H1 (cell line): ENCODE data around the gene PHTF1. TPM values are rescaled to one million over a fixed set of nuclear protein-coding genes. Genes with fewer than 3 reads are reported as not detected.

ENCODE experiments used
- CTCF ChIA-PET: fragments of 300-600 bp; sonication (Branson Sonifier 250); formaldehyde crosslinking; loops from one replicate; lab custom pipeline; 2021; ENCODE audit not compliant: partially characterized antibody; lab: Charles Lee
- POLR2A ChIA-PET: fragments of 300-600 bp; sonication (Branson Sonifier 250); formaldehyde crosslinking; loops from one replicate; lab custom pipeline; 2021; ENCODE audit warnings: inconsistent platforms; ENCODE audit not compliant: partially characterized antibody; lab: Charles Lee
- DNase-seq, 2 experiments: peaks; one replicate each; pipeline versions ENCODE4 v3.0.0 to v3.0.0-alpha.2; 2010 to 2022; ENCODE audit warnings: low spot score in 2 of 2, low read depth in 1 of 2, mixed read lengths in 1 of 2
- FAIRE-seq: peaks from 2 replicates; lab custom pipeline; 2011; peaks lifted over from hg19 to GRCh38; lab: Jason Lieb, UNC
- H2AFZ ChIP-seq: 2 replicates; pipeline ENCODE4 v1.8.1; 2012; ENCODE audit warnings: low read length, inconsistent platforms
- H2AK5ac ChIP-seq: 2 replicates; pipeline ENCODE4 v1.6.1; 2013; ENCODE audit warnings: low read depth, low read length
- H2BK120ac ChIP-seq: replicated peaks from 2 replicates; pipeline ENCODE3; 2013; ENCODE audit warnings: low read depth, low read length, inconsistent platforms
- H2BK12ac ChIP-seq: 2 replicates; pipeline ENCODE4 v1.6.1; 2013; ENCODE audit warnings: low read depth, low read length
- H2BK15ac ChIP-seq: 2 replicates; pipeline ENCODE4 v1.6.1; 2013; ENCODE audit warnings: low read length
- H2BK20ac ChIP-seq: 2 replicates; pipeline ENCODE4 v1.6.1; 2013; ENCODE audit warnings: low read length
- H2BK5ac ChIP-seq: 2 replicates; pipeline ENCODE4 v1.6.1; 2013; ENCODE audit warnings: low read depth, low read length
- H3K14ac ChIP-seq: 2 replicates; pipeline ENCODE4 v1.6.1; 2013; ENCODE audit warnings: inconsistent platforms; ENCODE audit not compliant: insufficient read length
- H3K18ac ChIP-seq: 2 replicates; pipeline ENCODE4 v1.6.1; 2013; ENCODE audit warnings: low read length; ENCODE audit errors: extremely low read depth
- H3K23ac ChIP-seq: 2 replicates; pipeline ENCODE4 v1.6.1; 2013; ENCODE audit warnings: inconsistent platforms; ENCODE audit not compliant: insufficient read length
- H3K23me2 ChIP-seq: 2 replicates; pipeline ENCODE4 v1.6.1; 2013; ENCODE audit warnings: low read depth, low read length
- H3K27ac ChIP-seq: 2 replicates; pipeline ENCODE4 v1.6.1; 2011; ENCODE audit warnings: low read depth, low read length, inconsistent platforms
- H3K27me3 ChIP-seq, 4 experiments: replicated peaks in 1 of 4; 1 replicate in 1 of 4; 2 replicates in 3 of 4; pipeline versions ENCODE4 v1.6.1 to v1.8.1; 2011 to 2013; ENCODE audit warnings: low read length in 3 of 4, mild to moderate bottlenecking in 3 of 4, inconsistent platforms in 2 of 4, mixed read lengths in 2 of 4, moderate library complexity in 1 of 4; ENCODE audit not compliant: control insufficient read depth in 3 of 4, insufficient read depth in 3 of 4; ENCODE audit errors: extremely low read depth in 1 of 4
- H3K36me3 ChIP-seq, 4 experiments: 2 replicates each; pipeline versions ENCODE4 v1.6.1 to v1.8.1; 2011 to 2013; ENCODE audit warnings: mild to moderate bottlenecking in 4 of 4, low read length in 3 of 4, moderate library complexity in 2 of 4, control low read depth in 1 of 4, inconsistent platforms in 1 of 4; ENCODE audit not compliant: insufficient read depth in 4 of 4, control insufficient read depth in 2 of 4
- H3K4ac ChIP-seq: replicated peaks from 2 replicates; pipeline ENCODE3; 2013; ENCODE audit warnings: low read length, low read depth, mixed read lengths, inconsistent platforms; ENCODE audit not compliant: insufficient read length
- H3K4me1 ChIP-seq, 4 experiments: replicated peaks in 1 of 4; 1 replicate in 1 of 4; 2 replicates in 3 of 4; pipeline versions ENCODE4 v1.6.1 to v1.8.1; 2011 to 2013; ENCODE audit warnings: low read length in 3 of 4, inconsistent platforms in 2 of 4, mixed read lengths in 1 of 4; ENCODE audit not compliant: insufficient read depth in 4 of 4, control insufficient read depth in 3 of 4
- H3K4me2 ChIP-seq, 2 experiments: 2 replicates each; pipeline versions ENCODE4 v1.6.1 to v1.8.1; 2011 to 2013; ENCODE audit warnings: low read depth in 2 of 2, low read length in 2 of 2, control low read depth in 1 of 2, inconsistent platforms in 1 of 2, mild to moderate bottlenecking in 1 of 2; ENCODE audit not compliant: insufficient read depth in 1 of 2
- H3K4me3 ChIP-seq, 4 experiments: fragments of 200-600, 300-600 bp in 1 of 4; sonication (generic), shearing (Covaris generic), sonication (Bioruptor Twin) in 1 of 4; 2 replicates each; pipeline versions ENCODE4 v1.5.1 to v1.8.1; 2011 to 2016; ENCODE audit warnings: low read length in 4 of 4, low read depth in 3 of 4, control low read depth in 2 of 4, inconsistent platforms in 2 of 4, mild to moderate bottlenecking in 2 of 4, mixed read lengths in 1 of 4, moderate library complexity in 1 of 4; ENCODE audit not compliant: insufficient read depth in 2 of 4; ENCODE audit errors: extremely low read depth in 1 of 4
- H3K56ac ChIP-seq: replicated peaks from 2 replicates; pipeline ENCODE3; 2013; ENCODE audit warnings: low read depth, mild to moderate bottlenecking, mixed read lengths, low read length, inconsistent platforms; ENCODE audit not compliant: insufficient read length
- H3K79me1 ChIP-seq: 2 replicates; pipeline ENCODE4 v1.6.1; 2013; ENCODE audit warnings: low read depth, low read length, control low read depth
- H3K79me2 ChIP-seq, 2 experiments: 2 replicates each; pipeline versions ENCODE4 v1.6.1 to v1.8.1; 2012 to 2013; ENCODE audit warnings: low read length in 2 of 2, mild to moderate bottlenecking in 2 of 2, inconsistent platforms in 1 of 2; ENCODE audit not compliant: insufficient read depth in 2 of 2, control insufficient read depth in 1 of 2
- H3K9ac ChIP-seq, 4 experiments: replicated peaks in 1 of 4; 1 replicate in 1 of 4; 2 replicates in 3 of 4; pipeline versions ENCODE4 v1.6.1 to v1.8.1; 2011 to 2013; ENCODE audit warnings: low read depth in 3 of 4, low read length in 3 of 4, control low read depth in 2 of 4, mild to moderate bottlenecking in 2 of 4, moderate library complexity in 2 of 4, inconsistent platforms in 1 of 4; ENCODE audit errors: extremely low read depth in 1 of 4
- H3K9me3 ChIP-seq, 2 experiments: 2 replicates each; pipeline versions ENCODE4 v1.6.1 to v1.8.1; 2012 to 2013; ENCODE audit warnings: mild to moderate bottlenecking in 2 of 2, moderate library complexity in 2 of 2, control low read depth in 1 of 2, inconsistent platforms in 1 of 2, low read depth in 1 of 2, low read length in 1 of 2, mixed read lengths in 1 of 2; ENCODE audit not compliant: insufficient read depth in 2 of 2
- H4K20me1 ChIP-seq, 2 experiments: replicated peaks in 1 of 2; 2 replicates each; pipeline versions ENCODE3 to v1.8.1; 2011 to 2013; ENCODE audit warnings: inconsistent platforms in 2 of 2, low read length in 2 of 2, mild to moderate bottlenecking in 1 of 2; ENCODE audit not compliant: insufficient read depth in 2 of 2, control insufficient read depth in 1 of 2
- H4K5ac ChIP-seq: 2 replicates; pipeline ENCODE4 v1.6.1; 2013; ENCODE audit warnings: low read length, low read depth, mixed read lengths, inconsistent platforms; ENCODE audit not compliant: insufficient read length
- H4K8ac ChIP-seq: 2 replicates; pipeline ENCODE4 v1.8.0; 2013; ENCODE audit warnings: mild to moderate bottlenecking, moderate library complexity, low read length, inconsistent platforms; ENCODE audit not compliant: insufficient read depth; ENCODE audit errors: extremely low read depth
- H4K91ac ChIP-seq: replicated peaks from 2 replicates; pipeline ENCODE3; 2013; ENCODE audit warnings: low read length, mixed read lengths, inconsistent platforms; ENCODE audit not compliant: insufficient read length
- BACH1 ChIP-seq: IDR thresholded peaks from 2 replicates; pipeline ENCODE4 v1.6.1; 2012; ENCODE audit warnings: low read length, improper control_type of control experiment
- CTBP2 ChIP-seq: IDR thresholded peaks from 2 replicates; pipeline ENCODE4 v1.7.0; 2011; ENCODE audit warnings: borderline replicate concordance, mild to moderate bottlenecking, moderate library complexity, mixed read lengths, low read length; ENCODE audit not compliant: insufficient read depth, insufficient read length
- GTF2F1 ChIP-seq: IDR thresholded peaks from 2 replicates; pipeline ENCODE4 v1.6.1; 2012; ENCODE audit warnings: low read depth, low read length, improper control_type of control experiment, borderline replicate concordance
- NRF1 ChIP-seq: IDR thresholded peaks from 2 replicates; pipeline ENCODE4 v1.6.1; 2011; ENCODE audit warnings: mild to moderate bottlenecking, low read depth, low read length, improper control_type of control experiment
- TAF7 ChIP-seq: optimal IDR thresholded peaks from 2 replicates; pipeline ENCODE3; 2011; ENCODE audit warnings: low read depth, mild to moderate bottlenecking, inconsistent platforms, low read length, moderate library complexity, borderline replicate concordance
- TCF12 ChIP-seq: IDR thresholded peaks from 2 replicates; pipeline ENCODE4 v1.6.1; 2011; ENCODE audit warnings: low read depth, mild to moderate bottlenecking, low read length
- TEAD4 ChIP-seq: IDR thresholded peaks from 2 replicates; pipeline ENCODE4 v1.6.1; 2012; ENCODE audit warnings: low read depth, low read length, inconsistent platforms, mixed read lengths
- WGBS, 2 experiments: shearing (Covaris generic) in 1 of 2; methylation state at CpG; one replicate each; pipeline versions ENCODE4 v1.1.6 to v1.1.7; 2013 to 2015; ENCODE audit warnings: low lambda C conversion rate in 2 of 2, mixed read lengths in 2 of 2, inconsistent platforms in 1 of 2, low coverage in 1 of 2, missing lambda C conversion rate in 1 of 2; ENCODE audit not compliant: insufficient replicate concordance in 2 of 2, insufficient coverage in 1 of 2, insufficient read length in 1 of 2; ENCODE audit errors: extremely low coverage in 1 of 2, missing lambda C conversion rate in 1 of 2; 5-methylcytosine and 5-hydroxymethylcytosine counted together
- polyA plus RNA-seq, 7 experiments: library from polyadenylated mRNA; depleted of rRNA in 3 of 7; stranded (reverse) in 5 of 7; unstranded in 2 of 7; fragments of >200 nt in 5 of 7; fragments of 200-250 nt in 2 of 7; gene quantifications; 1 replicate in 5 of 7; 2 replicates in 1 of 7; 4 replicates in 1 of 7; pipeline versions ENCODE4 v1.2.1 to v1.2.3, GENCODE V29; 2011 to 2013; ENCODE audit warnings: missing spikeins in 2 of 7, mixed read lengths in 2 of 7
- total RNA-seq: library from RNA; stranded (reverse); fragmentation: NEBNext Ultra II Directional; extraction: Animal tissue kit (Norgen Biotek cat#: 25700); gene quantifications from 2 replicates; pipeline ENCODE4 v1.2.1, GENCODE V29; 2021

The PHTF1 gene
- total and polyA plus RNA-seq, 2 of the 8 experiments (the other 6 are each of a cell fraction or from before 2014, with no cell fraction given) = 9.1 to 26.9 TPM

GRCh38 chr1:113666126-113666525 lies 93.2 kb downstream of the PHTF1 start:
- H4K8ac ChIP-seq = no peak overlapping the region
- no peak overlapping the region for H3K4me2 ChIP-seq
- no peak overlapping the region for H2BK15ac ChIP-seq
- H3K9ac ChIP-seq = no peak overlapping the region
- H3K14ac ChIP-seq = no peak overlapping the region
- H3K23ac ChIP-seq = no peak overlapping the region
- no peak overlapping the region for H3K27ac ChIP-seq
- H3K56ac ChIP-seq = no peak overlapping the region
- H4K5ac ChIP-seq = no peak overlapping the region
- no peak overlapping the region for H3K18ac ChIP-seq
- H2AK5ac ChIP-seq = no peak overlapping the region
- H3K27me3 ChIP-seq = no peaks in the 10 kb centered on the region
- no peak overlapping the region for H2BK12ac ChIP-seq
- no peaks in the 10 kb centered on the region for H3K79me2 ChIP-seq
- 93% methylated on average over 2 of the region's 2 CpGs; no CpG with 5 or more reads in 1 of the 2 experiments for WGBS, 2 experiments
- H4K91ac ChIP-seq = no peak overlapping the region
- H3K23me2 ChIP-seq = no peaks in the 10 kb centered on the region; the same call in 1 of the 2 replicates
- DNase-seq (no peak), FAIRE-seq (no peak)
- H2BK120ac ChIP-seq = no peak overlapping the region
- H2AFZ ChIP-seq = no peak overlapping the region
- H3K4ac ChIP-seq = no peak overlapping the region
- POLR2A ChIA-PET = no interaction called here
- no peak overlapping the region for H3K4me3 ChIP-seq
- no peaks in the 10 kb centered on the region for H3K79me1 ChIP-seq
- H4K20me1 ChIP-seq = no peaks in the 10 kb centered on the region
- no peaks in the 10 kb centered on the region for H3K9me3 ChIP-seq
- H2BK20ac ChIP-seq = no peak overlapping the region
- no peaks in the 10 kb centered on the region for H3K4me1 ChIP-seq
- H3K36me3 ChIP-seq = no peaks in the 10 kb centered on the region
- CTCF ChIA-PET = no interaction called here
- no peak overlapping the region for H2BK5ac ChIP-seq
- TF ChIP-seq TEAD4 (no peak), GTF2F1 (no peak), TAF7 (no peak), TCF12 (no peak), NRF1 (no peak), CTBP2 (no peak), BACH1 (no peak)
